ENCODE results near the gene NR6A1. TPM values are rescaled to one million over a fixed set of nuclear protein-coding genes. Genes with fewer than 3 reads are reported as not detected.

The NR6A1 gene
- total RNA-seq, 1 experiment from 2014 or later: 164 TPM

DNA sequence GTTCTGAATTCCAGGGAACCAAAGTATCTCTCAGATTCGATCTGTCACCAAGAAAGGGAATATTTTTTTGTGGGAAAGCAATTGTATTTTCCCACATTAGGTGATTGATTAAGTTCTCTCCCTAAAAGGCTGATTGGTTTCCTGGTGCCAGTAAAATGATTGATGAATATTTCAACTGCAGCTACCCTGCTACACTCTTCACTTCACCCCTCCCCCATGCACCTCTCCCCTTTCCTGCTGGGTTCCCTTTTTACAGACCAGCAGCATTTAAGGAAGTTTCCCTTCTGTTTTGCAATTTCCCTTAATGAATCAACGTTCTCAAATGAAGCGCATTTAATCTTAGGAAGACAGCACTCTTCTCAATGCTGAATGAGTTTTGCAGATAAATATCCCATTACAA, 13.1 kb downstream of the NR6A1 start:
- ATAC-seq (peak; percentile 35), DNase-seq (ENCODE audit: low spot score) (no peak)
- Mint-ChIP-seq H3K36me3 (no peaks in the 10 kb centered on the region), H3K27me3 (ENCODE audit: low read depth) (no peaks in the 10 kb centered on the region), H3K9me3 (no peaks in the 10 kb centered on the region), H3K4me1 (peaks cover 92% of the 10 kb centered on the region), H3K27ac (peak overlapping the region; percentile 98), H3K4me3 (peak overlapping the region; percentile 65)
- ChIA-PET POLR2A (interaction anchor here (1.3 to 1.4 kb wide), 2 partner anchors 12 to 53 kb away, joined by 3 read pairs; no protein-coding TSS in a partner anchor), CTCF (interaction anchor here (0.5 to 3.8 kb wide), 11 partner anchors 9 to 650 kb away, joined by 3 to 12 read pairs (median 4); partner anchors contain the start of genes NR6A1 and WDR38)
- TF ChIP-seq, protein P1, sequence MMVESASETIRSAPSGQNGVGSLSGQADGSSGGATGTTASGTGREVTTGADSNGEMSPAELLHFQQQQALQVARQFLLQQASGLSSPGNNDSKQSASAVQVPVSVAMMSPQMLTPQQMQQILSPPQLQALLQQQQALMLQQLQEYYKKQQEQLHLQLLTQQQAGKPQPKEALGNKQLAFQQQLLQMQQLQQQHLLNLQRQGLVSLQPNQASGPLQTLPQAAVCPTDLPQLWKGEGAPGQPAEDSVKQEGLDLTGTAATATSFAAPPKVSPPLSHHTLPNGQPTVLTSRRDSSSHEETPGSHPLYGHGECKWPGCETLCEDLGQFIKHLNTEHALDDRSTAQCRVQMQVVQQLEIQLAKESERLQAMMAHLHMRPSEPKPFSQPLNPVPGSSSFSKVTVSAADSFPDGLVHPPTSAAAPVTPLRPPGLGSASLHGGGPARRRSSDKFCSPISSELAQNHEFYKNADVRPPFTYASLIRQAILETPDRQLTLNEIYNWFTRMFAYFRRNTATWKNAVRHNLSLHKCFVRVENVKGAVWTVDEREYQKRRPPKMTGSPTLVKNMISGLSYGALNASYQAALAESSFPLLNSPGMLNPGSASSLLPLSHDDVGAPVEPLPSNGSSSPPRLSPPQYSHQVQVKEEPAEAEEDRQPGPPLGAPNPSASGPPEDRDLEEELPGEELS (CRISPR knock-in tag; IDR thresholded peaks at IDR 0.05): peak; percentile 32; the same call in 1 of the 2 replicates
- no peak for TF ChIP-seq NR1H2 (CRISPR knock-in tag; IDR thresholded peaks at IDR 0.05)
- no peak for TF ChIP-seq ZNF263 (CRISPR knock-in tag; IDR thresholded peaks at IDR 0.05; ENCODE audit: low read depth)
- TF ChIP-seq, protein P2, sequence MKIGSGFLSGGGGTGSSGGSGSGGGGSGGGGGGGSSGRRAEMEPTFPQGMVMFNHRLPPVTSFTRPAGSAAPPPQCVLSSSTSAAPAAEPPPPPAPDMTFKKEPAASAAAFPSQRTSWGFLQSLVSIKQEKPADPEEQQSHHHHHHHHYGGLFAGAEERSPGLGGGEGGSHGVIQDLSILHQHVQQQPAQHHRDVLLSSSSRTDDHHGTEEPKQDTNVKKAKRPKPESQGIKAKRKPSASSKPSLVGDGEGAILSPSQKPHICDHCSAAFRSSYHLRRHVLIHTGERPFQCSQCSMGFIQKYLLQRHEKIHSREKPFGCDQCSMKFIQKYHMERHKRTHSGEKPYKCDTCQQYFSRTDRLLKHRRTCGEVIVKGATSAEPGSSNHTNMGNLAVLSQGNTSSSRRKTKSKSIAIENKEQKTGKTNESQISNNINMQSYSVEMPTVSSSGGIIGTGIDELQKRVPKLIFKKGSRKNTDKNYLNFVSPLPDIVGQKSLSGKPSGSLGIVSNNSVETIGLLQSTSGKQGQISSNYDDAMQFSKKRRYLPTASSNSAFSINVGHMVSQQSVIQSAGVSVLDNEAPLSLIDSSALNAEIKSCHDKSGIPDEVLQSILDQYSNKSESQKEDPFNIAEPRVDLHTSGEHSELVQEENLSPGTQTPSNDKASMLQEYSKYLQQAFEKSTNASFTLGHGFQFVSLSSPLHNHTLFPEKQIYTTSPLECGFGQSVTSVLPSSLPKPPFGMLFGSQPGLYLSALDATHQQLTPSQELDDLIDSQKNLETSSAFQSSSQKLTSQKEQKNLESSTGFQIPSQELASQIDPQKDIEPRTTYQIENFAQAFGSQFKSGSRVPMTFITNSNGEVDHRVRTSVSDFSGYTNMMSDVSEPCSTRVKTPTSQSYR (CRISPR knock-in tag; IDR thresholded peaks at IDR 0.05): peak; percentile 85
- peak; percentile 98 for TF ChIP-seq ETV6 (CRISPR knock-in tag; IDR thresholded peaks at IDR 0.05)
- no peak for TF ChIP-seq HMGA2 (CRISPR knock-in tag; IDR thresholded peaks at IDR 0.05)
- no peak for TF ChIP-seq RELA (CRISPR knock-in tag; IDR thresholded peaks at IDR 0.05; ENCODE audit: borderline replicate concordance)
- TF ChIP-seq, protein P3, sequence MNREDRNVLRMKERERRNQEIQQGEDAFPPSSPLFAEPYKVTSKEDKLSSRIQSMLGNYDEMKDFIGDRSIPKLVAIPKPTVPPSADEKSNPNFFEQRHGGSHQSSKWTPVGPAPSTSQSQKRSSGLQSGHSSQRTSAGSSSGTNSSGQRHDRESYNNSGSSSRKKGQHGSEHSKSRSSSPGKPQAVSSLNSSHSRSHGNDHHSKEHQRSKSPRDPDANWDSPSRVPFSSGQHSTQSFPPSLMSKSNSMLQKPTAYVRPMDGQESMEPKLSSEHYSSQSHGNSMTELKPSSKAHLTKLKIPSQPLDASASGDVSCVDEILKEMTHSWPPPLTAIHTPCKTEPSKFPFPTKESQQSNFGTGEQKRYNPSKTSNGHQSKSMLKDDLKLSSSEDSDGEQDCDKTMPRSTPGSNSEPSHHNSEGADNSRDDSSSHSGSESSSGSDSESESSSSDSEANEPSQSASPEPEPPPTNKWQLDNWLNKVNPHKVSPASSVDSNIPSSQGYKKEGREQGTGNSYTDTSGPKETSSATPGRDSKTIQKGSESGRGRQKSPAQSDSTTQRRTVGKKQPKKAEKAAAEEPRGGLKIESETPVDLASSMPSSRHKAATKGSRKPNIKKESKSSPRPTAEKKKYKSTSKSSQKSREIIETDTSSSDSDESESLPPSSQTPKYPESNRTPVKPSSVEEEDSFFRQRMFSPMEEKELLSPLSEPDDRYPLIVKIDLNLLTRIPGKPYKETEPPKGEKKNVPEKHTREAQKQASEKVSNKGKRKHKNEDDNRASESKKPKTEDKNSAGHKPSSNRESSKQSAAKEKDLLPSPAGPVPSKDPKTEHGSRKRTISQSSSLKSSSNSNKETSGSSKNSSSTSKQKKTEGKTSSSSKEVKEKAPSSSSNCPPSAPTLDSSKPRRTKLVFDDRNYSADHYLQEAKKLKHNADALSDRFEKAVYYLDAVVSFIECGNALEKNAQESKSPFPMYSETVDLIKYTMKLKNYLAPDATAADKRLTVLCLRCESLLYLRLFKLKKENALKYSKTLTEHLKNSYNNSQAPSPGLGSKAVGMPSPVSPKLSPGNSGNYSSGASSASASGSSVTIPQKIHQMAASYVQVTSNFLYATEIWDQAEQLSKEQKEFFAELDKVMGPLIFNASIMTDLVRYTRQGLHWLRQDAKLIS (CRISPR knock-in tag; IDR thresholded peaks at IDR 0.05; ENCODE audit: borderline replicate concordance): no peak
- TF ChIP-seq TEAD1 (CRISPR knock-in tag; IDR thresholded peaks at IDR 0.05): peak; percentile 39; the same call in 1 of the 2 replicates
- TF ChIP-seq GRHL2 (CRISPR knock-in tag; IDR thresholded peaks at IDR 0.05; ENCODE audit: insufficient replicate concordance, severe bottlenecking): no peak

DNA sequence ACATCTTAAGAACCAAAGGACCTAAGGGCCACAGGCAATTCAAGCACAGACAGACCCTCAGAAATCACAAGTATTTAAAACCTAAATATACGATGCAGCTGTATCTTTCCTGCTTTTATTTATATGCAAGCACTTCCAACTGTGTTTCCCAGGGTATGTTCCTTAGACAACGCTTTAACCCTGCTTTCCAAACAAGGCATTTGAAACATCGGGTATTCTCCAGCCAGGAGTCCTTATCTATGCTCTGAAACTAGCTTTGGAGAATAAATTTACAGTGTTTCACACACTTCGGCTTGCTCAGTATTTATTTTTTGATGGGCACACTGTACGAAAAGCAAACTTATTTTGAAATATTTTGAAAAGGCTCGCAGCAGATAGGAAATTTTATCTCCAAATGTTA, 13.5 kb downstream of the NR6A1 start:
- POLR2A ChIA-PET: interaction anchor here (1.3 kb wide), 1 partner anchor 53 kb away, joined by 3 read pairs; no protein-coding TSS in a partner anchor
- CTCF ChIA-PET: interaction anchor here (0.5 to 3.8 kb wide), 12 partner anchors 9 to 651 kb away, joined by 3 to 12 read pairs (median 4); partner anchors contain the start of genes NR6A1 and WDR38
- no peak for DNase-seq (ENCODE audit: low spot score)
- peak overlapping the region; percentile 98 for H3K27ac Mint-ChIP-seq
- H3K4me1 Mint-ChIP-seq: peaks cover 92% of the 10 kb centered on the region
- no peaks in the 10 kb centered on the region for H3K27me3 Mint-ChIP-seq (ENCODE audit: low read depth)
- peak overlapping the region; percentile 65 for H3K4me3 Mint-ChIP-seq
- TF ChIP-seq TEAD1 (CRISPR knock-in tag; IDR thresholded peaks at IDR 0.05) (0 out of 2 replicates have a peak, but pooled peaks have one; percentile 2), NFE2L1 (CRISPR knock-in tag; IDR thresholded peaks at IDR 0.05) (no peak)
- TF ChIP-seq, protein P4, sequence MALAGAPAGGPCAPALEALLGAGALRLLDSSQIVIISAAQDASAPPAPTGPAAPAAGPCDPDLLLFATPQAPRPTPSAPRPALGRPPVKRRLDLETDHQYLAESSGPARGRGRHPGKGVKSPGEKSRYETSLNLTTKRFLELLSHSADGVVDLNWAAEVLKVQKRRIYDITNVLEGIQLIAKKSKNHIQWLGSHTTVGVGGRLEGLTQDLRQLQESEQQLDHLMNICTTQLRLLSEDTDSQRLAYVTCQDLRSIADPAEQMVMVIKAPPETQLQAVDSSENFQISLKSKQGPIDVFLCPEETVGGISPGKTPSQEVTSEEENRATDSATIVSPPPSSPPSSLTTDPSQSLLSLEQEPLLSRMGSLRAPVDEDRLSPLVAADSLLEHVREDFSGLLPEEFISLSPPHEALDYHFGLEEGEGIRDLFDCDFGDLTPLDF (CRISPR knock-in tag; IDR thresholded peaks at IDR 0.05): no peak
- TF ChIP-seq, protein P5, sequence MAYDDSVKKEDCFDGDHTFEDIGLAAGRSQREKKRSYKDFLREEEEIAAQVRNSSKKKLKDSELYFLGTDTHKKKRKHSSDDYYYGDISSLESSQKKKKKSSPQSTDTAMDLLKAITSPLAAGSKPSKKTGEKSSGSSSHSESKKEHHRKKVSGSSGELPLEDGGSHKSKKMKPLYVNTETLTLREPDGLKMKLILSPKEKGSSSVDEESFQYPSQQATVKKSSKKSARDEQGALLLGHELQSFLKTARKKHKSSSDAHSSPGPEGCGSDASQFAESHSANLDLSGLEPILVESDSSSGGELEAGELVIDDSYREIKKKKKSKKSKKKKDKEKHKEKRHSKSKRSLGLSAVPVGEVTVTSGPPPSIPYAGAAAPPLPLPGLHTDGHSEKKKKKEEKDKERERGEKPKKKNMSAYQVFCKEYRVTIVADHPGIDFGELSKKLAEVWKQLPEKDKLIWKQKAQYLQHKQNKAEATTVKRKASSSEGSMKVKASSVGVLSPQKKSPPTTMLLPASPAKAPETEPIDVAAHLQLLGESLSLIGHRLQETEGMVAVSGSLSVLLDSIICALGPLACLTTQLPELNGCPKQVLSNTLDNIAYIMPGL (CRISPR knock-in tag; IDR thresholded peaks at IDR 0.05): no peak
- TF ChIP-seq, protein P6, sequence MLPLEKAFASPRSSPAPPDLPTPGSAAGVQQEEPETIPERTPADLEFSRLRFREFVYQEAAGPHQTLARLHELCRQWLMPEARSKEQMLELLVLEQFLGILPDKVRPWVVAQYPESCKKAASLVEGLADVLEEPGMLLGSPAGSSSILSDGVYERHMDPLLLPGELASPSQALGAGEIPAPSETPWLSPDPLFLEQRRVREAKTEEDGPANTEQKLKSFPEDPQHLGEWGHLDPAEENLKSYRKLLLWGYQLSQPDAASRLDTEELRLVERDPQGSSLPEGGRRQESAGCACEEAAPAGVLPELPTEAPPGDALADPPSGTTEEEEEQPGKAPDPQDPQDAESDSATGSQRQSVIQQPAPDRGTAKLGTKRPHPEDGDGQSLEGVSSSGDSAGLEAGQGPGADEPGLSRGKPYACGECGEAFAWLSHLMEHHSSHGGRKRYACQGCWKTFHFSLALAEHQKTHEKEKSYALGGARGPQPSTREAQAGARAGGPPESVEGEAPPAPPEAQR (CRISPR knock-in tag; IDR thresholded peaks at IDR 0.05): no peak
- no peaks in the 10 kb centered on the region for H3K9me3 Mint-ChIP-seq
- no peaks in the 10 kb centered on the region for H3K36me3 Mint-ChIP-seq
- peak; percentile 36 for ATAC-seq

Measured in WTC11 (cell line).